Activated naive CD4-positive, alpha-beta T cell treated with anti-CD3 and anti-CD28 coated beads, Interleukin-2, amount 50 U/mL, for 72 hours (primary cell): Measurements from ENCODE around the gene NR6A1. TPM values are rescaled to one million over a fixed set of nuclear protein-coding genes. Genes with fewer than 3 reads are reported as not detected.
A peak's percentile ranks its signal among the peaks of the same experiment; 100 is the strongest.

Source experiments
- ATAC-seq, 2 donors: fragments of 150-1000 bp; cut with Tn5 transposase; 2 replicates each; pipeline ENCODE4 v1.10.0; 2021; ENCODE audit warnings: mild to moderate bottlenecking in 2 of 2, moderate library complexity in 2 of 2
- DNase-seq, 2 donors: peaks; one replicate each; pipeline ENCODE4 v3.0.0; 2021 to 2022; ENCODE audit warnings: low spot score in 2 of 2
- H3K27ac Mint-ChIP-seq, 2 donors: one replicate each; pipeline ENCODE4 v1.8.0; 2022; ENCODE audit warnings: mild to moderate bottlenecking in 2 of 2, mixed read lengths in 2 of 2
- H3K36me3 Mint-ChIP-seq, 2 donors: one replicate each; pipeline ENCODE4 v1.8.0; 2022; ENCODE audit warnings: mixed read lengths in 2 of 2
- H3K9me3 Mint-ChIP-seq, 2 donors: one replicate each; pipeline ENCODE4 v1.8.0; 2022; ENCODE audit warnings: mixed read lengths in 2 of 2
- total RNA-seq, 2 donors: library from RNA; stranded (reverse); gene quantifications; one replicate each; pipeline ENCODE4 v1.2.3, GENCODE V29; 2022

NR6A1 gene
- total RNA-seq, 2 donors from 2014 or later, result 0.58 to 0.84 TPM

DNA sequence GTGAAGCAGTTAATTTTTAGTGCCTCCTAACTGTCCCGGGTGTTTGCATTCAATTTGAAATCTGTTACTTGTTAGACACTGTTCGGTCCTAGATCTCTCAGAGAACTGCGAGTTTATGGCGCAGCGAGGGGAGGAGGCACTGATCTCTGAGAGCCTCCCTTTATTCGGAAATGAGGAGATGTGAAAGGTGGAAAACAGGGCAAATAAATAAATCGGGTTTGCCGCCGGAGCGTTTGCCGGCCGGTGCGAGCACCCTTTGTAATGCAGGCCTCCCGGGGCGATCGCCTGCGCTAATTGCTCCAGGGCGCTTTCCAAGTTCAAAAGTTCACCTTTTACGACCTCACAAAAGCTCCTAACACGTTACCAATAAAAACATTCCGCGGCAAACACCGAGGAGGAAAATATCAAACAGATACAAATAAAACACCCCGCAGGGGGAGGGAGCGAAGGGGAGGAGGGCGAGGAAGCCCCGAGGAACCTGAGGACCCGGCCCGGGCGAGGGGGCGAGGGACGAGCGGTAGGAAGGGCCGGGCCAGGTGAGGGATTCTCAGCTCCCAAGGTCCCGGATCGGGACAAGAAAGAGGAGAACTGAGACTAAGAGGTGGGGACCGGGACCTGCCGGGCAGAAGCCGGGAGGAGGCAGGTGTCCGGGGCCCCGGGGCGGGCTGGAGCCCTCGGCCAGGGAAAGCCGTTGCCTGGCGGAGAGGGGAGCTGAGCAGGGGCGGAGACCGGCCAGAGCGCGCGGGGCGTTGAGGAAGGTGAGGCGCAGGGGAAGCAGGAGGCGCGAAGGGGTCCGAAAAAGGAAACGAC is 1.4 kb downstream of the NR6A1 start:
- no peaks in the 10 kb centered on the region for H3K9me3 Mint-ChIP-seq
- peaks cover 0 to 11% of the 10 kb centered on the region in 2 donors for H3K36me3 Mint-ChIP-seq
- peak overlapping the region in 1 of 2 donors; percentile 57 for H3K27ac Mint-ChIP-seq
- ATAC-seq, result no peak
- DNase-seq, result no peak

DNA sequence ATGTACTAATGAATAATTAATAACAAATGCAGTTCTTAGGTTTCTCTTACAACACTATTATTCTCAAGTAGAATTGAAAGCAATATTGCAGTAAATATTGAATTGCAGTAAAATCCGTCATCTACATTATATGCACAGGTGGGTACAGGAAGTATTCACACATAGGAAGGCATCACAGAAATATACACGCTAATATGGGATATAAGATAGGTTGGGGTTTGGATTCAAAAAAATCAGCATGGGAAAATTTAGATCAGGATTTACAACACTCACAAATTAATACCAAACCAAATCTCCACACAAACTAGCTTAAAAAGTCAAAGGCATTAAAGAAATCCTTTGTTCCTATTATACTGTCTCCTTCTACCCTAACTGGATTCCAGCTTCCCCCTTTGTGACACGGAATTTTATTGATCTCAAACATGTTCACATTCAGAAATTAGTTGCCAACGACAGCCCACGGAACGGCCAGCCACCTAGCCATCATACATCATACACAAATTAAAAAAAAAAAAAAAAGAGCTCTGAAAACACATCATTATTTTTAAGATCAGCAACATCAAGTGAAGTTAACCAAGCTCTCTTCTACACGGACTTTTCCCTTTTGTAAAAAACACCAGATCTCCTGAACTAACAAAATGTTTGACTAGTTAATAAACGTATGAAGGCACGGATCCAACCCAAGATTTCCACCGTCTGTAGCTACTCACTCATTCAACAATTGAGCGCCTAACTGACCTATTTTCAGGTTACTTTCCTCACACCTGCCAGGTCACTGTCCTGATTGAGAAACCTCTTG is 2.2 kb downstream of the NR6A1 start:
- DNase-seq (no peak), ATAC-seq (no peak)
- Mint-ChIP-seq H3K36me3 (peaks cover 0 to 11% of the 10 kb centered on the region in 2 donors), H3K9me3 (no peaks in the 10 kb centered on the region), H3K27ac (no peak overlapping the region)

DNA sequence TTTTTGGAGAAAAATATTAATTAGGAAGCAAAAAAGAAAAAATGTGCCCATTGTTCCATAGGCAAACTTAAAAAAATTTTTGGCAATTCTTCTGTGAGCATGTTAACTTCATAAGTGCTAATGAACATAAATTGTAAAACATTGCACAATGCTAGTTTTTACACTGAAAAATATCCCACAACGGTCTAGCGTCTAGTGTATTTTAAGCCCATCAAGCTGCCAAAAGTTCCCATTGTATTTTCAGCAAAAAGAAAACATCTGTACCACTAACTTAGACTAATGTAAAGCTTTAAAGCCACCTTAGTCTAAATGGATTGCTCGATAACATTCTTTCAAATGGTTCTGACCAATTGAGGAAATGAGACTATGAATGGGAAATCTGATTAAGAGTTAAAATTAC is 2.8 kb downstream of the NR6A1 start:
- no peak for ATAC-seq
- Mint-ChIP-seq H3K36me3 (peaks cover 0 to 11% of the 10 kb centered on the region in 2 donors), H3K9me3 (no peaks in the 10 kb centered on the region), H3K27ac (no peak overlapping the region)
- no peak for DNase-seq

DNA sequence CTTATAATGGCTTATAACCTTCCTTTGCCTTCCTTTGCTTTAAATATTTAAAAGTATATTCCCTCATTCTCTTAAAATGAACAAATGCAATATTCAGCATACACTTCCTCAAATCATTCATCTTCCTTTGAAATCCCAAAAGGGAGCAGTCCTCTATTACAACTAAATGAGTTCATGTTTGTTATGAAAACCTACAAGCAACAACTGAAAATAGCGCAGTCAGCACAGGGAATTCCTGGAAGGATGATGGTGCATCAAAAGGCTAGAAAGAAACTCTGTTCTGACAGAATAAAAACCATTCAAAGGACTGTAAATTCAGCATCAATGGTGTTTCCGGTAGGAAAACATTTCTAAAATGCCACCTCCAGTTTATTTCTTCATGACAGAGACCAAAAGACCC is 3.3 kb downstream of the NR6A1 start:
- Mint-ChIP-seq H3K27ac (no peak overlapping the region), H3K36me3 (peaks cover 0 to 11% of the 10 kb centered on the region in 2 donors), H3K9me3 (no peaks in the 10 kb centered on the region)
- ATAC-seq (no peak), DNase-seq (no peak)

DNA sequence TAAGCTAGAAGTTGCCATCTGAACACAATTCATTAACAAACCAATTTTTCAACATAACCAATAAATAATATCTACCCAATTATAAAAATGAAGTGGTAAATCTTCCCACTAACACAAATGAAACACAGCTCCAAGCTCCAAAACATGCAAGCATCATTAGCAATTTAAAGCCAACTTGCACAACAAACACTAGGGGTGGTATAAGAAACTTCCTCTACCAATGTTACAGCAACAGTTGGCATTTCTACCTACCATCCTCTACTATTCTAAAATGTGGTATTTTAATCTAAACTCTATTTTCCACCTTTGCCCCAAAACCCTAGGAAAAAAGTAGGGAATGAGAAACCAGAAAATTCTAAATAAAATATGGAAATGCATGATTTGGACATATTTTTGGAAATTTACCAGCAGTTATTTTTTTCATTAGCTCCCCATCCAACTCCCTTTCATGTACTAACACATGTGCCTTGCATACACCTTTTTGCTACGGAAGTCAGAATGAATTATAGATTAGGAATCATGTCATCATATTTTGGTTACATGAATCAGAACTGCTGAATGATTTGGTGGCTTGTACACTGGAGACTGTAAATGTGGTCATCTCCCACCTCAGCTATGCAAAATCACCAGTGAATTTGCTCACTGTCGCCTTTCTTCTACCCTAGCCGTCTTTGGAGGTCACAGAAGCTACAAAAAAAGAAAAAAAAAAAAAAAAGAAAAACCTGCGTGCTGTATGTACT is 4.1 kb downstream of the NR6A1 start:
- H3K36me3 Mint-ChIP-seq, result peaks cover 0 to 11% of the 10 kb centered on the region in 2 donors

DNA sequence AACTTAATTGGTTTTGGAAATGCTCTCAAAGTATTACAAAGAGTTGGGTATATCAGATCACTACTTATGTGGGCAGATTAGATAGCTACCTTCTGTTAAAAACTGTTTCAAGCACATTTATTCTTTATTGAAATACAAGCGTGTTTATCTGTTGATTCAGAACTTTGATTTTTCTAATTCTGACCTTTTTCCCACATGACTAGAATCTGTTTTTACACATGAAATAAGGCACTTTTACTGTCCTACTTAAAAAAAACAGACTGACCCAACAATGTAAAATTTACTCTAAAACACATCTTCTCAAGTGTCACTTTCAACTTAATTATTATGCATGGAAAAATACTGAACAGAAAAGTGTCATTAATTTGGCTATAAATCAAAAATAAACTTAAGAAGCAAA is 4.8 kb downstream of the NR6A1 start:
- peaks cover 0 to 11% of the 10 kb centered on the region in 2 donors for H3K36me3 Mint-ChIP-seq
- no peaks in the 10 kb centered on the region for H3K9me3 Mint-ChIP-seq
- DNase-seq (no peak), ATAC-seq (no peak)
- H3K27ac Mint-ChIP-seq, result no peak overlapping the region

More for the DNA sequence above, 4.1 kb downstream of the NR6A1 start:
- ATAC-seq (no peak), DNase-seq (no peak)
- no peak overlapping the region for H3K27ac Mint-ChIP-seq
- H3K9me3 Mint-ChIP-seq, result no peaks in the 10 kb centered on the region

DNA sequence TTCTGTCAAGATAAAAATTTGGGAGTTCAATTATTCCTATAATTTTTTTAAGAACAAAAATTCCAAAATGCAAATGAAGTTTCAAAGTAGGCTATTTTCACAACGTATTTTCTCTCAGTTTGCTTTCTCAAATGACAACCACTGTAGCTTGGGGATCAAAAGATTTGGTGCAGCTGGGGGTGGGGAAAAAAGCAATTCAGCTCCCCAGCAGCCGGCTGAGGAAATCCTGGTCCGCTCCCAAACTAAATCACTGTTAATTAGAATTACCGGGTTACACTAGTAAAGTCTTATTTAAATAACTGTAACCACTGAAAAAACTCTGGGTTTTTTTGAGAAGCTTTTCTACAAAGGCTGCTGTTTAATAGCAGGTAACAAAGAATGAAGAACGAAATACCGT is 5.7 kb downstream of the NR6A1 start:
- Mint-ChIP-seq H3K9me3 (no peaks in the 10 kb centered on the region), H3K36me3 (peaks cover 0 to 11% of the 10 kb centered on the region in 2 donors), H3K27ac (no peak overlapping the region)
- no peak for DNase-seq
- ATAC-seq, result no peak

DNA sequence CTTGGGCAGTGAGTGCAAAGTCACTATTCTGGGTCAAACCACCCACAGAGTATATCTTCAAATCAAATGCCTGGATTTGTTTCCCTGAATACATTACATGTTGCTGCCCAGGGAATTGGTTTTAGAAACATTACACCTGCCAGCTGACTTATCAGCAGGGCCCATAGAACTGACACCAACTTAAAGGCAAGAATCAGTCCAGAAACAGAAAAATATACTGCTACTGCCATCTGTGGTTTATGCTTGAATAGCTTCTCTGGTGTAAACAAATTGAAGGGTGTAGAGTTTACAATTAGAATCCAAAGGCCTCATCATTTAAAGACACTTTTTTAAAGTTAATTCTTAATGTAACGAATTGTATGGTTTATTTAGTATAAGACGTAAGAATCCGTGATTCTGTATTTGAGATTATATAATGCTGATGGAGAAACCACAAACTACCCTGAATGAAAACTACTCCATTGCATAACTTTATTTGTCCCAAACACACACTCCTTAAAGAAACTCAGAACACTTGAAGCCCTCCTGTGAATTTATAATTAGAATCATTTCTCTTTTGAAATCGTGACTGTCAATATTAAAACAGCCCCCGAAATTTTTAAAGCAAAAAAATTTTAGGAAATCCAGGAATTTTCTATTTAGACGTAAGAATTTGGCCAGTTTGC is 6.2 kb downstream of the NR6A1 start:
- DNase-seq (no peak), ATAC-seq (no peak)
- Mint-ChIP-seq H3K27ac (no peak overlapping the region), H3K9me3 (no peaks in the 10 kb centered on the region), H3K36me3 (peaks cover 0 to 11% of the 10 kb centered on the region in 2 donors)

DNA sequence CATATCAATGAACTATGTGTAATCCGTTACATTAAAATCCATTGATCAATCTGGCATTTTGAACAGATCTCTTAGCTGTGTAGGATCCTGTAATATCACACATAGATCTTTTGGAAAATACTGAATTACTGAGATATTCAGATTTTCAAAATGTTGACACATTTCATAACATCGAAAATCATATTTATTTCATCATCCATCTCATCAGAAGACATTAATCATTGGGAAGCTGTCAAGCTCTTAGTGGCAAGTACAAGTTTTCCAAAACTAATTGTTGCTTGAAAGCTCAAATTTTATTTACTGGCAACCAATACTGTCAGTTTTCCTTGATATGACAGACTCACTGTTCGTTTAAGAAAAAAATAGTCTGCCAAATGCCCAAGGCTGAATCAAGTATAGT is 8.5 kb downstream of the NR6A1 start:
- H3K27ac Mint-ChIP-seq, result no peak overlapping the region
- no peaks in the 10 kb centered on the region for H3K36me3 Mint-ChIP-seq
- no peak for DNase-seq
- H3K9me3 Mint-ChIP-seq, result no peaks in the 10 kb centered on the region
- no peak for ATAC-seq

DNA sequence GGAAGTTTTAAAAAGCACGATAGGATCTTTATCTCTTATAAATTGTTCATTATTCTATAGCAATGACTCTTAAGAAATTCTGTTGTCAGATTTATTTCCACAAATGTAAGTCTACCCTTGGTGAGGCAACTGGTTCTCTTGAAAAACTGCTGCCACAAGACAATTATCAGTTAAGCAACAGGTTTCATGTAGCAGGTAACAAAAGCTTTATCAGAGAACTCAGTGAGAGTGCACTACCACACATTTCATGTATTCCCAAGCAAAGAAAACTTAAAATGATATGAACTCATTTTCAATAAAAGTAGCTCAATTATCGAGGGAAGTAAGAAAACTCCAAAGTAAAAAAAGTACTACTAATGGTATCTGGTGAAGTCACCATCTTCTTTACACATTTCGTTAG is 9.4 kb downstream of the NR6A1 start:
- no peak overlapping the region for H3K27ac Mint-ChIP-seq
- no peaks in the 10 kb centered on the region for H3K36me3 Mint-ChIP-seq
- ATAC-seq, result no peak
- no peaks in the 10 kb centered on the region for H3K9me3 Mint-ChIP-seq
- DNase-seq, result no peak

DNA sequence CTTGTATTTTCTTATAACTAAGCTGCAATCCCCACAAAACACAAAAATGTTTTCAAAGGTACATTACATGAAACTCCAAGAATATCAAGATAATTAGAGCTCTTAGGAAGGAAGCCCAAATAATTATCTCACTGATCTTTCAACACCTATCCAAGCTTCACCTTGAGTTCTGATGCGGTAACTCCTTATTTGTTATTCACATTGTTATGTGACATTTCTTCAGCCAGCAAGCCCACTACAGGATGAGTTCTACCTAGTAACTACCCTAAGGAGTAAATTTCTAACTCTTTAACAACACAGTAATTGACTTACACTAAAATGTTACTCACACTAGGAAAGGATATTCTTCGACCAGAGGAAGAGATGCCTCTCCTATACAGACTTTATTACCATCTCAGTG is 9.9 kb downstream of the NR6A1 start:
- Mint-ChIP-seq H3K9me3 (no peaks in the 10 kb centered on the region), H3K27ac (no peak overlapping the region), H3K36me3 (no peaks in the 10 kb centered on the region)
- ATAC-seq, result no peak
- no peak for DNase-seq

DNA sequence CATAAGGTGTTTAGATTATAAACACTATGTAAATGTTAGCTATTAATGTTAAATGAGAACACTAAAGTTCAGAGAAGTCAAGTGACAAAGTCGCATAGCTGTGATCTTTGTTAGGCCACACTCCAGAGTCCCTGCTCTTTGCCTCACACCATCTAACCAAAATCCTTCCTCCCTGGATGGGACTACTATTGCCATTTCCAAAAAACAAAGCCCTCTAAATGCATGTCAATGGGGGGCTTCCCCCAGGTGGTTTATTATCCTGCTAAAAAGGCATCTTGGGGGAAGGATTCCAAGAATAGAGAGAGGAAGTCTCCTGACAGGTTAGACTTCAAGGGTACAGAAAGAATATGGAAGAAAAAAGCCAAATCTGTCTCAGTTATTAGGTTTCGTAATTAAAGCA is 10.4 kb downstream of the NR6A1 start:
- Mint-ChIP-seq H3K27ac (no peak overlapping the region), H3K9me3 (no peaks in the 10 kb centered on the region), H3K36me3 (no peaks in the 10 kb centered on the region)
- DNase-seq (no peak), ATAC-seq (no peak)

DNA sequence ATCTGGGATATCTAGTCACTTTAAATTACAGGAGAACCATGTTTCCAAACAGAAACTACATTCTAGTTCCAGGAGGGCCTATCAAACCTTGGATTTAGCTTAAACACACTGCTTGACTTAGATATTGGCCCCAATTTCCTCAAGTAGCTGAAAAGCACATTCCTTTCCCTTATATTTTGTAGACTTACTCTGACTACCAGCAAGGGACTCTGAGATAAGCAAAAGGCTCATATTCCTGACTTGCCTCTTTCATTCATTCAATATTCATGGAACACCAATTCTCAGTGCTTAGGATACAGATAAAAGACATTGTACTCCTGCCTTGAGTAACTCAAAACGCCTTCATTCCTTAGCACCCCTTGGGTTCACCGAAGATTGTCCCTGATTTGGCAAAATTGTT is 11.8 kb downstream of the NR6A1 start:
- no peaks in the 10 kb centered on the region for H3K36me3 Mint-ChIP-seq
- no peak overlapping the region for H3K27ac Mint-ChIP-seq
- no peaks in the 10 kb centered on the region for H3K9me3 Mint-ChIP-seq
- ATAC-seq (no peak), DNase-seq (no peak)

DNA sequence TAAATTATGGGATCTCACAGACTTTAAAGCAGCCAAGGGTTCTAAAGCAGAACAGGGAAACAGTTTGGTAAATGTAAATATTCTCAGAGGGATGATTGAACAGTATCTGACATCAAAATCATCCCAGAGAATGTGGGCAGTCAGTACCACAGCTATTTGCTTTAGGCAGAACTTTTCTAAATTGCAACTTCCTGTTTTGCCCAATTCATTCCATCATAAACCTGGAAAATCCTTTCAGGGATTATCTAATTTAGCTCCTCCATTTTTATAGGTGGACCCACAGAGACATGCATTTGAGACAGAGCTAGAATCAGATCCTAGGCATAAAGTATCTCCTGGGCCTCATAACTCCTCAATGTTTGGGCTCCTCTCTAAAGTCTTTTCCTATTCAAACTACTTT is 12.4 kb downstream of the NR6A1 start:
- ATAC-seq (no peak), DNase-seq (no peak)
- Mint-ChIP-seq H3K36me3 (no peaks in the 10 kb centered on the region), H3K9me3 (no peaks in the 10 kb centered on the region), H3K27ac (no peak overlapping the region)

DNA sequence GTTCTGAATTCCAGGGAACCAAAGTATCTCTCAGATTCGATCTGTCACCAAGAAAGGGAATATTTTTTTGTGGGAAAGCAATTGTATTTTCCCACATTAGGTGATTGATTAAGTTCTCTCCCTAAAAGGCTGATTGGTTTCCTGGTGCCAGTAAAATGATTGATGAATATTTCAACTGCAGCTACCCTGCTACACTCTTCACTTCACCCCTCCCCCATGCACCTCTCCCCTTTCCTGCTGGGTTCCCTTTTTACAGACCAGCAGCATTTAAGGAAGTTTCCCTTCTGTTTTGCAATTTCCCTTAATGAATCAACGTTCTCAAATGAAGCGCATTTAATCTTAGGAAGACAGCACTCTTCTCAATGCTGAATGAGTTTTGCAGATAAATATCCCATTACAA is 13.1 kb downstream of the NR6A1 start:
- Mint-ChIP-seq H3K36me3 (no peaks in the 10 kb centered on the region), H3K9me3 (no peaks in the 10 kb centered on the region), H3K27ac (no peak overlapping the region)
- ATAC-seq (no peak), DNase-seq (no peak)

DNA sequence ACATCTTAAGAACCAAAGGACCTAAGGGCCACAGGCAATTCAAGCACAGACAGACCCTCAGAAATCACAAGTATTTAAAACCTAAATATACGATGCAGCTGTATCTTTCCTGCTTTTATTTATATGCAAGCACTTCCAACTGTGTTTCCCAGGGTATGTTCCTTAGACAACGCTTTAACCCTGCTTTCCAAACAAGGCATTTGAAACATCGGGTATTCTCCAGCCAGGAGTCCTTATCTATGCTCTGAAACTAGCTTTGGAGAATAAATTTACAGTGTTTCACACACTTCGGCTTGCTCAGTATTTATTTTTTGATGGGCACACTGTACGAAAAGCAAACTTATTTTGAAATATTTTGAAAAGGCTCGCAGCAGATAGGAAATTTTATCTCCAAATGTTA is 13.5 kb downstream of the NR6A1 start:
- Mint-ChIP-seq H3K9me3 (no peaks in the 10 kb centered on the region), H3K27ac (no peak overlapping the region), H3K36me3 (no peaks in the 10 kb centered on the region)
- ATAC-seq (no peak), DNase-seq (no peak)

DNA sequence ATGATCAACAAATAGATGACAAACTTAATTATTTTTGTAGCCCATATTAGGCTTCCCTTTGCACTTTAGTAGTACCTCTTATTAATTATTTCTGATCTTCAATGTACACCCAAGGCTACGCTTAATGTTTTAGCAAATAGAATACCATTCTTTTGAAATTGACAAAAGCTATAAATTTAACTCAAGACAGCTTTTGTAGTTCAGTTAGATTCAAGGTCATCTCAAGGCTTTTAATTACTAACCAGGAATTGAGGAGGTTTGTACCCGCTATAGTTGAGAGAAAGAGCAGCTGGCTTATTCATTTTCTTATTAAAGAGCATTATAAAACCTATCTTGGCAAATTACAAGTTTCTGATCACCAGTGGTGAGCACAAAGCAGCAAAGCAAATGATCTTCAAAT is 15.1 kb downstream of the NR6A1 start:
- no peak overlapping the region for H3K27ac Mint-ChIP-seq
- DNase-seq (no peak), ATAC-seq (no peak)
- no peaks in the 10 kb centered on the region for H3K9me3 Mint-ChIP-seq
- no peaks in the 10 kb centered on the region for H3K36me3 Mint-ChIP-seq
